ENCODE data around the gene WNK3.

The WNK3 gene

DNA sequence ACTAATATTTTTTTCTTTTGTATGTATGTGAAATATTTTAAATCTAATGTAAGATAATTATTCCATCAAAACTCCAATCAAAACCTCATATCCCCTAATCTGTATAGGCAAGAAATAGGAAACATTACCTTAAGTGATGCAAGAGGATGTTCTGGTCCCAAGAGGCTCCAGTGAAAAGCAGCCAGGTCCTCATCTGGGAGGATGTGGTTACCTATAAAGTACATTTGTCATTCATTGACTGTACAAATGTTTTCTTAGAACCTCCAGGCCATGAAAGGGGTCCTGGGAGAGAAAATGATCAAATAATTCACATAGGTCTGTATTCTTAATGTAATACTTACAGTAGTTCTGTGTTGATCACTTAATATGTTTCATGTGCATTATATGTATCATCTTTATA, 200.3 kb downstream of the WNK3 start:
- DNase-seq: no peak
